ENCODE data around the gene INTS2. TPM values are rescaled to one million over a fixed set of nuclear protein-coding genes. Genes with fewer than 3 reads are reported as not detected.
"Not testable (repeated sequence)": the region's sequence is repeated elsewhere in the genome, so short reads cannot be mapped to it uniquely, and the experiment has no call there.

INTS2 gene
- total RNA-seq, 4 donors from 2014 or later = 8.3 to 17.8 (median 13.0) TPM

DNA sequence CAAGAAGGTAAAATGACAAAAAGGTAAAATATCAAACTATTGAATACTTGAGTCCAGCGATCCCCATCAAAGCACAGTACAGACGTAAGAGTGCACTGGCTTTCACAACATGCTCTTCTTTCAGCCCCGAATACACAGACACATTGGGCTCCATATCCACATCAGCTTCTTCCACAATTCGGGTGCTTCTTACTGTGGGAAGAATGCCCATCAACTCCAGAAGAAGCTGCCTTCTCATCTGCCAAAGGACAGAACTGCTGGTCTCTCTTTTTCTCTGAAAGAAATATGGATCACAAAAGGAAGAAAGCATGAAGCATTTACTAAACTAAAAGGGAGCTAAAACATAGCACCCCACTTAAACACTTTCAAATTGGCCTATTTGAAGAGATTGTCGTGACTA lies 20.4 kb downstream of the INTS2 start:
- TF ChIP-seq EP300 (IDR thresholded peaks at IDR 0.05) (no peak), POLR2AphosphoS5 (IDR thresholded peaks at IDR 0.05) (no peak), POLR2A (IDR thresholded peaks at IDR 0.05) (no peak)
- TF ChIP-seq, protein P1, sequence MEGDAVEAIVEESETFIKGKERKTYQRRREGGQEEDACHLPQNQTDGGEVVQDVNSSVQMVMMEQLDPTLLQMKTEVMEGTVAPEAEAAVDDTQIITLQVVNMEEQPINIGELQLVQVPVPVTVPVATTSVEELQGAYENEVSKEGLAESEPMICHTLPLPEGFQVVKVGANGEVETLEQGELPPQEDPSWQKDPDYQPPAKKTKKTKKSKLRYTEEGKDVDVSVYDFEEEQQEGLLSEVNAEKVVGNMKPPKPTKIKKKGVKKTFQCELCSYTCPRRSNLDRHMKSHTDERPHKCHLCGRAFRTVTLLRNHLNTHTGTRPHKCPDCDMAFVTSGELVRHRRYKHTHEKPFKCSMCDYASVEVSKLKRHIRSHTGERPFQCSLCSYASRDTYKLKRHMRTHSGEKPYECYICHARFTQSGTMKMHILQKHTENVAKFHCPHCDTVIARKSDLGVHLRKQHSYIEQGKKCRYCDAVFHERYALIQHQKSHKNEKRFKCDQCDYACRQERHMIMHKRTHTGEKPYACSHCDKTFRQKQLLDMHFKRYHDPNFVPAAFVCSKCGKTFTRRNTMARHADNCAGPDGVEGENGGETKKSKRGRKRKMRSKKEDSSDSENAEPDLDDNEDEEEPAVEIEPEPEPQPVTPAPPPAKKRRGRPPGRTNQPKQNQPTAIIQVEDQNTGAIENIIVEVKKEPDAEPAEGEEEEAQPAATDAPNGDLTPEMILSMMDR (IDR thresholded peaks at IDR 0.05) = no peak
- no peak for DNase-seq (ENCODE audit: low spot score in 2 of 2)
- peaks cover 77% of the 10 kb centered on the region for H3K36me3 ChIP-seq
- no peak overlapping the region for H3K27ac ChIP-seq
- no peaks in the 10 kb centered on the region for H3K4me1 ChIP-seq
- WGBS = 94% methylated on average over 5 of the region's 5 CpGs
- no peaks in the 10 kb centered on the region for H3K9me3 ChIP-seq
- no peaks in the 10 kb centered on the region for H3K27me3 ChIP-seq
- H3K4me3 ChIP-seq = no peak overlapping the region

DNA sequence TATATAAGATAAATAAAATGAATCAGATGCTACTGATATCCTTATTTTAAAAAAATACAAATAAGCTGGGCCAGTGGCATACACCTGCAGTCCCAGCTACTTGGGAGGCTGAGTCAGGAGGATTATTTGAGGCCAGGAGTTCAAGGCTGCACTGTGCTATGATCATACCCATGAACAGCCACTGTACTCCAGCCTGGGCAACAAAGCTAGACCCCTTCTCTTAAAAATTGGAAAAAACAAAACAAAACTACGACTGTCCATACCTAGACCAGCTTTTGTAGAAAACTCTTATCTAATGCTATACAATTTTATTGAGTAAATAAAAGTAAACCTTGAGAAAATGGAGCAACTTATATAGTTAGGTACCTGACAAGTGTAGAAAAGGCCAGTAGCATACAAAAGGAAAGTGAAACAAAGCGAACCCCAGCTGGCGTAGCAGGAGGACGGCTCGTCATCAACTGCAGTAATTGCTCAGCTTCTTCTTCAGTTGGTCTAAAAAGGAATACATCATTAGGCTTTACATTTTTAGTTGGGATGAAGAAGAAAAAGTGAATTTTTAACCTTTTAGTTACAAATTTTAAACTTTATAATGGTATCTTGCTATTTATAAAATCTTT lies 23.6 kb downstream of the INTS2 start:
- DNase-seq (ENCODE audit: low spot score in 2 of 2) = no peak
- H3K4me1 ChIP-seq = no peaks in the 10 kb centered on the region
- TF ChIP-seq POLR2A (IDR thresholded peaks at IDR 0.05) (no peak), POLR2AphosphoS5 (IDR thresholded peaks at IDR 0.05) (no peak), EP300 (IDR thresholded peaks at IDR 0.05) (no peak)
- TF ChIP-seq, protein P1 (IDR thresholded peaks at IDR 0.05) = no peak
- 90% methylated on average over 5 of the region's 5 CpGs for WGBS
- no peak overlapping the region for H3K27ac ChIP-seq
- peaks cover 74% of the 10 kb centered on the region for H3K36me3 ChIP-seq
- no peaks in the 10 kb centered on the region for H3K27me3 ChIP-seq
- H3K9me3 ChIP-seq = no peaks in the 10 kb centered on the region
- H3K4me3 ChIP-seq = no peak overlapping the region

DNA sequence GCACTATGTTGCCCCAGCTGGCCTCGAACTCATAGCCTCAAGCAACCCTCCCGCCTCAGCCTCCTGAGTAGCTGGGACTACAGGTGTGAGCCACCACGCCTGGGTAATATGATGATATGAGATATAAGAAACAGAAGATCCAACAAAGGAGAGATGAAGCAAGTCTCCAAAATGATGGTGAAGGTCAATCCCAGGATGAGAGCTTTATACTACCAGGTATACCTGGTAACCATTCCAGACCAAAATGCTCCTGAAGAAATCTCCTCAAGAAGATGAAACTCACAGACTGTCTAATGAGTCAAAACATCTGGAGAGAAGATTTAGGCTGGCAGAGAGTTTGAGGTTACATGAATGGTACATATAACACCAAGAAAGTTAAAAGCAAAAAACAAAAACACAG lies 24.5 kb downstream of the INTS2 start:
- H3K27me3 ChIP-seq = no peaks in the 10 kb centered on the region
- no peak for TF ChIP-seq POLR2A (IDR thresholded peaks at IDR 0.05)
- TF ChIP-seq, protein P1 (IDR thresholded peaks at IDR 0.05) = no peak
- TF ChIP-seq EP300 (IDR thresholded peaks at IDR 0.05) = no peak
- no peak for TF ChIP-seq POLR2AphosphoS5 (IDR thresholded peaks at IDR 0.05)
- DNase-seq (ENCODE audit: low spot score in 2 of 2) = no peak
- no peaks in the 10 kb centered on the region for H3K9me3 ChIP-seq
- 93% methylated on average over 3 of the region's 3 CpGs for WGBS
- no peaks in the 10 kb centered on the region for H3K4me1 ChIP-seq
- H3K27ac ChIP-seq = no peak overlapping the region
- peaks cover 77% of the 10 kb centered on the region for H3K36me3 ChIP-seq
- no peak overlapping the region for H3K4me3 ChIP-seq

DNA sequence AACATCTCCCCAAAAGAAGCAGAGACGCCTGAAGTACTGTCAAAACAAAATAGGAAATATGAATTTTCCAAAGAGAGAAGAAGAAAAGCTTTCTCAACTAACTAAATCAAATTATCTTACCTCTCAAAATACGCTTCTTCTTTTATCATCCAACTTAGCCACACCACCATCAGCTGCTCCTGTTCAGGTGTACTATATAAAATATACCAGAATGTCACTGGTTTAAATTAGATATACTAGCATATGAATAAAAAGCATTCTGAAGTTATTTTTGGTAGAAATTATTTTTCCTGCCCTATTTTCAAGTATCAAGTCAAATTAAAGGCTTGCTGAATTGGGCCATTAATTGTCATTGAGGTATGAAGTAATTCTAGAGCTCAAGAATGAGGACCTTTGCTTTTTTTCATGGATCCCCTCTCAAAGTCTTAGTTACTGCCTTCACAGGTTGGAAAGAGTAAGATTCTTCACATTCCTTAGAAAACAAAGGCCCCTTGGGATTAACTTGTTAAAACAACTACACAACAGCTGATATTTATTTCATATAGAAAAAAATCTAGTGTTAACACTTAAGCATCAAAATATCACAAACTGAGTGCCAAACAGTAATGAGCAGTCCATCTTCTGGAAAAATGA lies 30.1 kb downstream of the INTS2 start:
- Histone ChIP-seq H3K36me3 (peaks cover 69% of the 10 kb centered on the region), H3K27ac (no peak overlapping the region), H3K4me1 (no peaks in the 10 kb centered on the region), H3K4me3 (no peak overlapping the region), H3K9me3 (no peaks in the 10 kb centered on the region), H3K27me3 (no peaks in the 10 kb centered on the region)
- no peak for DNase-seq (ENCODE audit: low spot score in 2 of 2)
- WGBS = 95% methylated on average over 2 of the region's 2 CpGs
- TF ChIP-seq EP300 (IDR thresholded peaks at IDR 0.05) (no peak), POLR2AphosphoS5 (IDR thresholded peaks at IDR 0.05) (no peak), POLR2A (IDR thresholded peaks at IDR 0.05) (no peak)
- TF ChIP-seq, protein P1 (IDR thresholded peaks at IDR 0.05) = no peak

DNA sequence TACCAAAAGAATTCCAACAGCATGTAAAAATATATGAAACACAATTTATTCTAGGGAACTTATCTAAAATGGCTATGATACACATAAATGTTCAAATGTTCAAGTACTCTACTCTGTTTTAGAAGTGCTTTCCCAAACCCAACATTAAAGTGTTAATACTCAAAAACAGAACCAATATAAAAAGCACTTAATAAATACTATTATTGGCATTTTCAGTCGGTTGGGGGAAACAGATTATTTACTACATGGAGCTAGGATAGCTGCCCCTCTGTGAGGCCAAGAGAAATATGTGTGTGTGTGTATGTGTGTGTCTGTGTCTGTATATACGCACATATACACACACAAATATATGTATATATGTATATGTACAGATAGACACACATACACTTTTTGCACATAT lies 32.4 kb downstream of the INTS2 start:
- Histone ChIP-seq H3K4me3 (no peak overlapping the region), H3K4me1 (no peaks in the 10 kb centered on the region), H3K27me3 (no peaks in the 10 kb centered on the region), H3K36me3 (peaks cover 69% of the 10 kb centered on the region), H3K27ac (no peak overlapping the region), H3K9me3 (no peaks in the 10 kb centered on the region)
- TF ChIP-seq POLR2A (IDR thresholded peaks at IDR 0.05) (no peak), POLR2AphosphoS5 (IDR thresholded peaks at IDR 0.05) (no peak), EP300 (IDR thresholded peaks at IDR 0.05) (no peak)
- TF ChIP-seq, protein P1 (IDR thresholded peaks at IDR 0.05) = no peak
- WGBS = 55% methylated on average over 2 of the region's 2 CpGs
- DNase-seq (ENCODE audit: low spot score in 2 of 2) = no peak

DNA sequence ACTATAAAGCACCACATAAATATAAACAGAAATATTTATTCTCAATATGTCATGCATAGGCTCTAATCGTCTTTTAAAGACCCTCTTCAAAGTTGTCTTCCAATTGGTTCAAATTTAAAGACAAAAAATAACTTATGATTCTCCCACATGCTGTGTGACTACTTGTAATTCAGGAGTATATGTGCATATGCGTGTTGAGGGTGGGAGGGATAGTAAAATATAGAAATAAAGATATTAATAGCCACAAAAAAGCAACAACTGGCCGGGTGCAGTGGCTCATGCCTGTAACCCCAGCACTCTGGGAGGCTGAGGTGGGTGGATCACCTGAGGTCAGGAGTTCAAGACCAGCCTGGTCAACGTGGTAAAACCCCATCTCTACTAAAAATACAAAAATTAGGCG lies 33.5 kb downstream of the INTS2 start:
- 87% methylated on average over 5 of the region's 5 CpGs for WGBS
- H3K4me3 ChIP-seq; DNase-seq (ENCODE audit: low spot score in 2 of 2); H3K4me1 ChIP-seq; H3K27ac ChIP-seq; H3K27me3 ChIP-seq; H3K9me3 ChIP-seq: not testable (repeated sequence)
- H3K36me3 ChIP-seq = peaks cover 75% of the 10 kb centered on the region

DNA sequence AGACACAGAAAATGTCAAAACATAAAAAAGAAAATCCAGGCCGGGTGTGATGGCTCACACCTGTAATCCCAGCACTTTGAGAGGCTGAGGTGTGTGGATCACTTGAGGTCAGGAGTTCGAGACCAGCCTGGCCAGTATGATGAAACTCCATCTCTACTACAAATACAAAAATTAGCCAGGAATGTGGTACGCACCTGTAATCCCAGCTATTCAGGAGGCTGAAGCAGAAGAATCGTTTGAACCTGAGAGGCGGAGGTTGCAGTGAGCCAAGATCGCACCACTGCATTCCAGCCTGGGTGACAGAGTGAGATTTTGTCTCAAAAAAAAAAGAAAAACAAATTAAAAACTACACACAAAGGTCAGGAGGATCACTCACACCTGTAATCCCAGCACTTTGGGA lies 40.0 kb downstream of the INTS2 start:
- H3K27ac ChIP-seq; H3K9me3 ChIP-seq; H3K4me1 ChIP-seq; H3K4me3 ChIP-seq; DNase-seq (ENCODE audit: low spot score in 2 of 2); H3K27me3 ChIP-seq: not testable (repeated sequence)
- 94% methylated on average over 6 of the region's 6 CpGs for WGBS
- H3K36me3 ChIP-seq = peaks cover 84% of the 10 kb centered on the region

DNA sequence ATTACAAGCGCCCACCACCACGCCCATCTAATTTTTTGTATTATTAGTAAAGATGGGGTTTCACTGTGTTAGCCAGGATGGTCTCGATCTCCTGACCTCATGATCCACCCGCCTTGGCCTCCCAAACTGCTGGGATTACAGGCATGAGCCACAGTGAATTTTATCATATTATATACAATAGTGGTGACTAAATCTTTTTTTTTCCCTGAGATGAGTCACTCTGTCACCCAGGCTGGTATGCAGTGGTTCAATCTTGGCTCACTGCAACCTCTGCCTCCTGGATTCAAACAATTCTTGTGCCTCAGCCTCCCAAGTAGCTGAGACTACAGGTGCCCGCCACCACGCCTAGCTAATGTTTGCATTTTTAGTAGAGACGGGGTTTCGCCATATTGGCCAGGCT lies 41.9 kb downstream of the INTS2 start:
- H3K9me3 ChIP-seq; H3K27ac ChIP-seq; H3K4me3 ChIP-seq; DNase-seq (ENCODE audit: low spot score in 2 of 2); H3K4me1 ChIP-seq; H3K27me3 ChIP-seq: not testable (repeated sequence)
- 96% methylated on average over 8 of the region's 8 CpGs for WGBS
- H3K36me3 ChIP-seq = peaks cover 89% of the 10 kb centered on the region

All from suprapubic skin (tissue), 4 donors.